Measurements from ENCODE around the gene GRIK5. TPM values are rescaled to one million over a fixed set of nuclear protein-coding genes. Genes with fewer than 3 reads are reported as not detected.

The GRIK5 gene
- total RNA-seq, 5 donors from 2014 or later (not counting 1 experiment from before 2014, with no cell fraction given), result 0.26 to 1.5 (median 1.3) TPM

DNA sequence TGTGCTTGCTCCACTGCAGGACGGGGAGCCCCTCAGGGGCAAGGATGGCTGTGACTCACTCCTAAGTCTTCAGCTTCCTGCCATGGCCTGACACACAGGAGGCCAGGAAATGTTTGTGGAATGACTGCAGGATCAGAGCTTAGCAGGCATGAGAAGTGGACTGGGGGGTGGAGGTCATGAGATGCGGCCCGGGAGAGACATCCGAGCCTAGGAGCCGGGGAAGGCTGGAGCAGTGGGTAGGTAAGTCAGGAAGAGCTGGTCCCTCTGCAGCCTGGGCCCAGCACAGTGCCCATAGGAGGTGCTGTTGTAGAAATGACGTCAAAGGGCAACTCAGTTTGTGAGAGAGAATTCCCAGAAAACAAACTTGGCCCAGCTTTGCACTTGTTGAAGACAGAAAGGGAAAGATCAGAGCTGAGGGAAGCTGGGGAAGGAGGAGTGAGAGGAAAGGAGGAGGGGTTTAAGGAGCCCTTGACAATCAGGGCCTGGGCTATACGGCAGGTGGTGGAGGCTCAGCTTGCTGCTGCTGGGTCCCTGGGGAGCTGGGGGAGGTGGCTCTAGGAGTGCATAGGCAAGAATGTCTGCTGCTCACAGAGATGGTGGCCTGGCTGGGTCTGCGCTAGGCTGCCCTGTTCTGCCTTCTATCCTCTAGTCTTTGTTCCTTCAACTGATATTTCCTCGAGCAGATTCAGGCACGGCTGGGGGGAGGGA lies 43.8 kb upstream of the GRIK5 start:
- CTCF ChIA-PET, result interaction anchor here in 1 of 2 donors (0.6 kb wide), 1 partner anchor 51 kb away, joined by 6 read pairs; no protein-coding TSS in a partner anchor
- H3K4me3 Mint-ChIP-seq, result no peak overlapping the region
- H3K4me3 ChIP-seq (ENCODE audit: control insufficient read depth in 1 of 2, extremely low read depth in 1 of 2, low read length in 1 of 2), result no peak overlapping the region
- H3K9me3 ChIP-seq, result no peaks in the 10 kb centered on the region
- no peak overlapping the region for H3K27ac ChIP-seq (ENCODE audit: low read length)
- H3K36me3 Mint-ChIP-seq, result peaks cover 32% of the 10 kb centered on the region
- H3K9me3 Mint-ChIP-seq, result no peaks in the 10 kb centered on the region
- H3K36me3 ChIP-seq (ENCODE audit: control insufficient read depth in 2 of 2, extremely low read depth in 1 of 2, insufficient read depth in 1 of 2, low read length in 1 of 2), result peaks cover 7 to 57% of the 10 kb centered on the region in 2 donors
- H3K27ac Mint-ChIP-seq, result peak overlapping the region; percentile 58 to 83
- H3K4me1 Mint-ChIP-seq, result peaks cover 9 to 34% (median 19%) of the 10 kb centered on the region in 3 donors
- peaks cover 0 to 1% of the 10 kb centered on the region in 2 experiments for H3K4me1 ChIP-seq (ENCODE audit: control insufficient read depth in 1 of 2, extremely low read depth in 1 of 2, insufficient read depth in 2 of 2, low read length in 2 of 2)
- POLR2A ChIA-PET, result no interaction called here
- ATAC-seq (replicated peaks in 1 of 4) (no peak), DNase-seq (no peak)
- H3K27me3 ChIP-seq (replicated peaks in 1 of 2; ENCODE audit: control insufficient read depth in 2 of 2, extremely low read depth in 1 of 2, insufficient read depth in 2 of 2, low read length in 1 of 2), result no peaks in the 10 kb centered on the region
- 85% methylated on average over 9 of the region's 10 CpGs for WGBS (ENCODE audit: insufficient coverage)
- no peaks in the 10 kb centered on the region for H3K27me3 Mint-ChIP-seq

DNA sequence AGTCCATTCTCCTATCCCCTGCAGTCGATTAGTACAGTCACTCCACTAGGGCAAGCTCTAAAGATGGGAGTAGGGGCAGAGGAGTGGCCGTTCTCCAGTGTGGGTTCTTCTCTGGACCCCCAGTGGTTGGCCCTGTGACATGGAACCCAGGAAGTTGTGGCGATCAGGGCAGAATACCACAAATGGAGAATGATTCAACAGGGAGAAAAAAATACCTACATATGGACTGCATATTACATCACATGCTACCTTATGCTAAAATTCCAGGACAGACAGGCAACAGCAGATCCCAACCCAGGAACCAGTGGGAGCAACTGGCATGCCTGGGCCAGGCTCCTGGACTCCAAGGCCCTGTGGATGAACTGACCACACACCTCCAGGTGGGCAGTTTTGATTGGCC lies 41.8 kb upstream of the GRIK5 start:
- Mint-ChIP-seq H3K27ac (peak overlapping the region; percentile 80 to 81), H3K27me3 (no peaks in the 10 kb centered on the region), H3K4me3 (no peak overlapping the region), H3K9me3 (no peaks in the 10 kb centered on the region), H3K36me3 (peaks cover 25% of the 10 kb centered on the region), H3K4me1 (peaks cover 13 to 34% (median 19%) of the 10 kb centered on the region in 3 donors)
- H3K36me3 ChIP-seq (ENCODE audit: control insufficient read depth in 2 of 2, extremely low read depth in 1 of 2, insufficient read depth in 1 of 2, low read length in 1 of 2), result peaks cover 7 to 39% of the 10 kb centered on the region in 2 donors
- H3K27me3 ChIP-seq (replicated peaks in 1 of 2; ENCODE audit: control insufficient read depth in 2 of 2, extremely low read depth in 1 of 2, insufficient read depth in 2 of 2, low read length in 1 of 2), result no peaks in the 10 kb centered on the region
- no peaks in the 10 kb centered on the region for H3K9me3 ChIP-seq
- ATAC-seq (replicated peaks in 1 of 4), result no peak
- H3K4me3 ChIP-seq (ENCODE audit: control insufficient read depth in 1 of 2, extremely low read depth in 1 of 2, low read length in 1 of 2), result no peak overlapping the region
- WGBS (ENCODE audit: insufficient coverage), result 100% methylated on average over 1 of the region's 3 CpGs
- POLR2A ChIA-PET, result no interaction called here
- no peak overlapping the region for H3K27ac ChIP-seq (ENCODE audit: low read length)
- CTCF ChIA-PET, result no interaction called here
- H3K4me1 ChIP-seq (ENCODE audit: control insufficient read depth in 1 of 2, extremely low read depth in 1 of 2, insufficient read depth in 2 of 2, low read length in 2 of 2), result peaks cover 0 to 4% of the 10 kb centered on the region in 2 experiments
- no peak for DNase-seq

DNA sequence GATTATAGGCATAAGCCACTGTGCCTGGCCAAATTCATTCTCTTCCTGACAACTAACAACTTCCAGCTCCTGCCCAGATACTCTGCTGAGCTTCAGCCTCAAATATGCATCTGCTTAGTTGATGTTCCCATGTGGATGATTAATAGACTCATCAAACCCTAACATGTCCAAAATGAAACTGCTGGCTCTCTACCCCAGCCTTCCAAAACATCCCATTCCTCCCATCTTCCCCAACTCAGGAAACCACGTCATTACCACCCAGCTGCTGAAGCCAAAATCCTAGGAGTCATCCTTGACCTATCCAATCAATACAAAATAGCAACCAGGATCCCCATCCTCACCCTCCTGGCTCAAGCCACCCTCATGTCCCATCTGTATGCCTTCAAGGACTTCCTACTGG lies 41.4 kb upstream of the GRIK5 start:
- peak overlapping the region; percentile 80 to 81 for H3K27ac Mint-ChIP-seq
- H3K4me1 Mint-ChIP-seq, result peaks cover 13 to 34% (median 19%) of the 10 kb centered on the region in 3 donors
- H3K27ac ChIP-seq (ENCODE audit: low read length), result no peak overlapping the region
- DNase-seq, result no peak
- no peaks in the 10 kb centered on the region for H3K9me3 ChIP-seq
- POLR2A ChIA-PET, result no interaction called here
- peaks cover 4 to 36% of the 10 kb centered on the region in 2 donors for H3K36me3 ChIP-seq (ENCODE audit: control insufficient read depth in 2 of 2, extremely low read depth in 1 of 2, insufficient read depth in 1 of 2, low read length in 1 of 2)
- no peaks in the 10 kb centered on the region for H3K9me3 Mint-ChIP-seq
- H3K36me3 Mint-ChIP-seq, result peaks cover 21% of the 10 kb centered on the region
- no peak overlapping the region for H3K4me3 ChIP-seq (ENCODE audit: control insufficient read depth in 1 of 2, extremely low read depth in 1 of 2, low read length in 1 of 2)
- no peak for ATAC-seq (replicated peaks in 1 of 4)
- peaks cover 0 to 4% of the 10 kb centered on the region in 2 experiments for H3K4me1 ChIP-seq (ENCODE audit: control insufficient read depth in 1 of 2, extremely low read depth in 1 of 2, insufficient read depth in 2 of 2, low read length in 2 of 2)
- CTCF ChIA-PET, result interaction anchor here in 1 of 2 donors (0.6 kb wide), 1 partner anchor 64 kb away, joined by 3 read pairs; no protein-coding TSS in a partner anchor
- 88% methylated on average over 1 of the region's 1 CpG for WGBS (ENCODE audit: insufficient coverage)
- H3K27me3 ChIP-seq (replicated peaks in 1 of 2; ENCODE audit: control insufficient read depth in 2 of 2, extremely low read depth in 1 of 2, insufficient read depth in 2 of 2, low read length in 1 of 2), result no peaks in the 10 kb centered on the region
- H3K27me3 Mint-ChIP-seq, result no peaks in the 10 kb centered on the region
- H3K4me3 Mint-ChIP-seq, result no peak overlapping the region

- Histone ChIP-seq H3K4me1 (ENCODE audit: control insufficient read depth in 1 of 2, extremely low read depth in 1 of 2, insufficient read depth in 2 of 2, low read length in 2 of 2) (peaks cover 0 to 4% of the 10 kb centered on the region in 2 experiments), H3K27me3 (replicated peaks in 1 of 2; ENCODE audit: control insufficient read depth in 2 of 2, extremely low read depth in 1 of 2, insufficient read depth in 2 of 2, low read length in 1 of 2) (no peaks in the 10 kb centered on the region), H3K9me3 (no peaks in the 10 kb centered on the region), H3K4me3 (ENCODE audit: control insufficient read depth in 1 of 2, extremely low read depth in 1 of 2, low read length in 1 of 2) (no peak overlapping the region), H3K36me3 (ENCODE audit: control insufficient read depth in 2 of 2, extremely low read depth in 1 of 2, insufficient read depth in 1 of 2, low read length in 1 of 2) (peaks cover 2 to 29% of the 10 kb centered on the region in 2 donors), H3K27ac (ENCODE audit: low read length) (no peak overlapping the region)
- Mint-ChIP-seq H3K27me3 (no peaks in the 10 kb centered on the region), H3K4me3 (no peak overlapping the region), H3K36me3 (peaks cover 14% of the 10 kb centered on the region), H3K27ac (peak overlapping the region; percentile 80 to 81), H3K4me1 (peaks cover 11 to 29% (median 19%) of the 10 kb centered on the region in 3 donors), H3K9me3 (no peaks in the 10 kb centered on the region)
- POLR2A ChIA-PET, result no interaction called here
- DNase-seq (no peak), ATAC-seq (replicated peaks in 1 of 4) (no peak)
- WGBS (ENCODE audit: insufficient coverage), result no CpG with 5 or more reads among the region's 1 CpG
- CTCF ChIA-PET, result interaction anchor here in 1 of 2 donors (0.6 to 1.4 kb wide), 3 partner anchors 30 to 186 kb away, joined by 3 to 4 read pairs (median 3); no protein-coding TSS in a partner anchor
Observed at GRCh38 chr19:42110658-42111057, 40.7 kb upstream of the GRIK5 start.

GRCh38 chr19:42109896-42110295 lies 39.9 kb upstream of the GRIK5 start:
- no peak overlapping the region for H3K4me3 Mint-ChIP-seq
- DNase-seq, result no peak
- H3K27me3 Mint-ChIP-seq, result no peaks in the 10 kb centered on the region
- no peak for ATAC-seq (replicated peaks in 1 of 4)
- Histone ChIP-seq H3K27me3 (replicated peaks in 1 of 2; ENCODE audit: control insufficient read depth in 2 of 2, extremely low read depth in 1 of 2, insufficient read depth in 2 of 2, low read length in 1 of 2) (no peaks in the 10 kb centered on the region), H3K27ac (ENCODE audit: low read length) (no peak overlapping the region), H3K4me3 (ENCODE audit: control insufficient read depth in 1 of 2, extremely low read depth in 1 of 2, low read length in 1 of 2) (no peak overlapping the region), H3K9me3 (no peaks in the 10 kb centered on the region), H3K4me1 (ENCODE audit: control insufficient read depth in 1 of 2, extremely low read depth in 1 of 2, insufficient read depth in 2 of 2, low read length in 2 of 2) (peaks cover 0 to 4% of the 10 kb centered on the region in 2 experiments), H3K36me3 (ENCODE audit: control insufficient read depth in 2 of 2, extremely low read depth in 1 of 2, insufficient read depth in 1 of 2, low read length in 1 of 2) (peaks cover 2 to 25% of the 10 kb centered on the region in 2 donors)
- no CpG with 5 or more reads among the region's 3 CpGs for WGBS (ENCODE audit: insufficient coverage)
- peaks cover 8 to 24% (median 19%) of the 10 kb centered on the region in 3 donors for H3K4me1 Mint-ChIP-seq
- H3K27ac Mint-ChIP-seq, result no peak overlapping the region
- H3K36me3 Mint-ChIP-seq, result peaks cover 13% of the 10 kb centered on the region
- POLR2A ChIA-PET, result no interaction called here
- no peaks in the 10 kb centered on the region for H3K9me3 Mint-ChIP-seq
- CTCF ChIA-PET, result interaction anchor here (0.6 to 2.0 kb wide), 5 partner anchors 23 to 331 kb away, joined by 3 to 8 read pairs (median 4); no protein-coding TSS in a partner anchor

GRCh38 chr19:42108527-42109389 lies 38.8 kb upstream of the GRIK5 start:
- ATAC-seq (replicated peaks in 1 of 4) (peak; percentile 96 to 99 (median 98)), DNase-seq (peak; percentile 64 to 95 (median 86))
- H3K27me3 Mint-ChIP-seq, result no peaks in the 10 kb centered on the region
- H3K4me1 ChIP-seq (ENCODE audit: control insufficient read depth in 1 of 2, extremely low read depth in 1 of 2, insufficient read depth in 2 of 2, low read length in 2 of 2), result peaks cover 0 to 4% of the 10 kb centered on the region in 2 experiments
- peak overlapping the region; percentile 29 to 69 for H3K27ac Mint-ChIP-seq
- H3K36me3 Mint-ChIP-seq, result peaks cover 11% of the 10 kb centered on the region
- no peak overlapping the region for H3K27ac ChIP-seq (ENCODE audit: low read length)
- no peaks in the 10 kb centered on the region for H3K27me3 ChIP-seq (replicated peaks in 1 of 2; ENCODE audit: control insufficient read depth in 2 of 2, extremely low read depth in 1 of 2, insufficient read depth in 2 of 2, low read length in 1 of 2)
- ChIA-PET POLR2A (no interaction called here), CTCF (interaction anchor here (0.6 to 2.0 kb wide), 12 partner anchors 14 to 332 kb away, joined by 3 to 8 read pairs (median 3); partner anchors contain the start of gene ZNF574 (in 1 of the 2))
- H3K36me3 ChIP-seq (ENCODE audit: control insufficient read depth in 2 of 2, extremely low read depth in 1 of 2, insufficient read depth in 1 of 2, low read length in 1 of 2), result peaks cover 2 to 21% of the 10 kb centered on the region in 2 donors
- peaks cover 8 to 20% (median 18%) of the 10 kb centered on the region in 3 donors for H3K4me1 Mint-ChIP-seq
- H3K4me3 ChIP-seq (ENCODE audit: control insufficient read depth in 1 of 2, extremely low read depth in 1 of 2, low read length in 1 of 2), result no peak overlapping the region
- no peaks in the 10 kb centered on the region for H3K9me3 Mint-ChIP-seq
- WGBS (ENCODE audit: insufficient coverage), result 23% methylated on average over 7 of the region's 16 CpGs
- no peaks in the 10 kb centered on the region for H3K9me3 ChIP-seq
- no peak overlapping the region for H3K4me3 Mint-ChIP-seq

Measured in T-cell (primary cell).